Neuronal stem cell (in vitro differentiated cells): ENCODE results near the gene ALDH18A1.

ENCODE experiments used
- DNase-seq: peaks from one replicate; pipeline ENCODE4 v3.0.0-alpha.2; 2013; ENCODE audit warnings: low spot score
- H2AFZ ChIP-seq: one replicate; pipeline ENCODE4 v1.6.1; 2013; ENCODE audit warnings: mild to moderate bottlenecking, low read length, inconsistent platforms
- H2AK5ac ChIP-seq: 2 replicates; pipeline ENCODE4 v1.6.1; 2013; ENCODE audit warnings: low read depth, mild to moderate bottlenecking, inconsistent platforms, low read length, moderate library complexity, mixed read lengths
- H2BK120ac ChIP-seq: 2 replicates; pipeline ENCODE4 v1.6.1; 2013; ENCODE audit warnings: low read depth, mild to moderate bottlenecking, inconsistent platforms, low read length, moderate library complexity, mixed read lengths
- H2BK12ac ChIP-seq: one replicate; pipeline ENCODE4 v1.6.1; 2013; ENCODE audit warnings: low read length, inconsistent platforms
- H2BK15ac ChIP-seq: 2 replicates; pipeline ENCODE4 v1.6.1; 2013; ENCODE audit warnings: mild to moderate bottlenecking, low read length, inconsistent platforms, mixed read lengths
- H2BK5ac ChIP-seq: one replicate; pipeline ENCODE4 v1.6.1; 2013; ENCODE audit warnings: inconsistent platforms, mild to moderate bottlenecking, low read length, moderate library complexity
- H3K14ac ChIP-seq: one replicate; pipeline ENCODE4 v1.6.1; 2013; ENCODE audit warnings: low read length, inconsistent platforms
- H3K18ac ChIP-seq: 2 replicates; pipeline ENCODE4 v1.6.1; 2013; ENCODE audit warnings: low read length, inconsistent platforms
- H3K23ac ChIP-seq: 2 replicates; pipeline ENCODE4 v1.6.1; 2013; ENCODE audit warnings: low read depth, mild to moderate bottlenecking, mixed read lengths, low read length, inconsistent platforms; ENCODE audit not compliant: poor library complexity
- H3K27ac ChIP-seq: replicated peaks from 3 replicates; pipeline ENCODE4 v1.5.1; 2013; ENCODE audit warnings: low read length, inconsistent platforms
- H3K27me3 ChIP-seq, 3 experiments: 2 replicates each; pipeline ENCODE4 v1.6.1; 2013; ENCODE audit warnings: low read length in 3 of 3, mild to moderate bottlenecking in 2 of 3, inconsistent platforms in 1 of 3, low read depth in 1 of 3, mixed read lengths in 1 of 3, moderate library complexity in 1 of 3; ENCODE audit not compliant: control insufficient read depth in 3 of 3, insufficient read depth in 3 of 3
- H3K36me3 ChIP-seq, 2 donors: replicated peaks in 1 of 2; 2 replicates each; pipeline ENCODE4 v1.6.1; 2013; ENCODE audit warnings: low read length in 2 of 2; ENCODE audit not compliant: control insufficient read depth in 2 of 2, insufficient read depth in 2 of 2
- H3K4ac ChIP-seq: 2 replicates; pipeline ENCODE4 v1.6.1; 2013; ENCODE audit warnings: inconsistent platforms, mild to moderate bottlenecking, low read length, moderate library complexity
- H3K4me1 ChIP-seq, 2 donors: 1 replicate in 1 of 2; 2 replicates in 1 of 2; pipeline ENCODE4 v1.6.1; 2013; ENCODE audit warnings: low read length in 2 of 2, low read depth in 1 of 2; ENCODE audit not compliant: control insufficient read depth in 2 of 2, insufficient read depth in 1 of 2
- H3K4me2 ChIP-seq: one replicate; pipeline ENCODE4 v1.6.1; 2013; ENCODE audit warnings: mild to moderate bottlenecking, low read length, inconsistent platforms; ENCODE audit not compliant: insufficient read depth, poor library complexity, severe bottlenecking
- H3K4me3 ChIP-seq, 2 donors: 2 replicates each; pipeline ENCODE4 v1.5.1; 2013; ENCODE audit warnings: low read length in 2 of 2, mild to moderate bottlenecking in 2 of 2, inconsistent platforms in 1 of 2, moderate library complexity in 1 of 2
- H3K79me1 ChIP-seq: one replicate; pipeline ENCODE4 v1.6.1; 2013; ENCODE audit warnings: low read depth, mild to moderate bottlenecking, inconsistent platforms, low read length, moderate library complexity
- H3K9ac ChIP-seq: one replicate; pipeline ENCODE4 v1.6.1; 2013; ENCODE audit warnings: mild to moderate bottlenecking, low read depth, low read length, inconsistent platforms; ENCODE audit not compliant: poor library complexity
- H3K9me3 ChIP-seq, 2 donors: replicated peaks in 1 of 2; 2 replicates each; pipeline versions ENCODE3 to v1.6.1; 2013; ENCODE audit warnings: low read length in 2 of 2, mild to moderate bottlenecking in 2 of 2, inconsistent platforms in 1 of 2, low read depth in 1 of 2, mixed read lengths in 1 of 2, moderate library complexity in 1 of 2; ENCODE audit not compliant: control insufficient read depth in 2 of 2, insufficient read depth in 1 of 2
- H4K8ac ChIP-seq: one replicate; pipeline ENCODE4 v1.6.1; 2013; ENCODE audit warnings: low read depth, mild to moderate bottlenecking, inconsistent platforms, low read length, moderate library complexity
- H4K91ac ChIP-seq: one replicate; pipeline ENCODE4 v1.6.1; 2013; ENCODE audit warnings: low read length, low read depth, mild to moderate bottlenecking, inconsistent platforms; ENCODE audit not compliant: poor library complexity
- WGBS, 2 donors: extraction: QIAGEN DNeasy Blood & Tissue Kit; methylation state at CpG; one replicate each; pipeline ENCODE4 v1.1.7; 2013; ENCODE audit warnings: missing lambda C conversion rate in 2 of 2, mixed read lengths in 1 of 2; ENCODE audit not compliant: insufficient read length in 2 of 2, insufficient replicate concordance in 1 of 2; ENCODE audit errors: extremely low coverage in 2 of 2; 5-methylcytosine and 5-hydroxymethylcytosine counted together

ALDH18A1 gene

DNA sequence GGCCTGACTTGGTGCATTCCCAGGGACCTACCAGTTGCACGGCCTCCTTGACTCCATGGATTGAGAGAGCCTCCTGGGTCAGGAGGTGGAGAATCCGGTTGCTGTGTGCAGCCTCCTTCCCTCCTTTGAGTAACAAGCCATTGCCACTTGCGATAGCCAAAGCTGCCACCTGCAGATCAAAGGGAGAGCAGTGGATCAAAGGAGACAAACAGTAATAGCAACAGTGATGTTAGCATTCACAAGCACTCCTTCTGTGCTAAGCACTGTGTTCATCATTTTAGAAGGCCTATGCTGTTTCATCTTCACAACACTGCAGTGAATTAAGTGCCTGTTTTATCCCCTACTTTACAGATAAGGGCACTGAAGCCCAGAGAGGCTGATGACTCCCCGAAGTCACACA, 40.1 kb downstream of the ALDH18A1 start:
- H2BK15ac ChIP-seq = no peak overlapping the region
- no peak overlapping the region for H3K27ac ChIP-seq
- no peaks in the 10 kb centered on the region for H3K4me1 ChIP-seq
- no peaks in the 10 kb centered on the region for H3K79me1 ChIP-seq
- DNase-seq = no peak
- WGBS, 2 donors = no CpG with 5 or more reads among the region's 4 CpGs
- no peak overlapping the region for H2BK5ac ChIP-seq
- no peak overlapping the region for H2BK120ac ChIP-seq
- H2BK12ac ChIP-seq = no peak overlapping the region
- H3K9me3 ChIP-seq = peaks cover under 1 to 2% of the 10 kb centered on the region in 2 donors
- no peak overlapping the region for H3K4ac ChIP-seq
- no peak overlapping the region for H4K8ac ChIP-seq
- H3K36me3 ChIP-seq = peaks cover 48 to 88% of the 10 kb centered on the region in 2 donors
- no peak overlapping the region for H3K4me2 ChIP-seq
- H2AFZ ChIP-seq = no peak overlapping the region
- no peak overlapping the region for H3K14ac ChIP-seq
- H3K18ac ChIP-seq = no peak overlapping the region
- no peaks in the 10 kb centered on the region for H3K27me3 ChIP-seq
- H2AK5ac ChIP-seq = no peak overlapping the region
- H3K23ac ChIP-seq = no peak overlapping the region
- H3K4me3 ChIP-seq = no peak overlapping the region
- no peak overlapping the region for H3K9ac ChIP-seq
- no peak overlapping the region for H4K91ac ChIP-seq

DNA sequence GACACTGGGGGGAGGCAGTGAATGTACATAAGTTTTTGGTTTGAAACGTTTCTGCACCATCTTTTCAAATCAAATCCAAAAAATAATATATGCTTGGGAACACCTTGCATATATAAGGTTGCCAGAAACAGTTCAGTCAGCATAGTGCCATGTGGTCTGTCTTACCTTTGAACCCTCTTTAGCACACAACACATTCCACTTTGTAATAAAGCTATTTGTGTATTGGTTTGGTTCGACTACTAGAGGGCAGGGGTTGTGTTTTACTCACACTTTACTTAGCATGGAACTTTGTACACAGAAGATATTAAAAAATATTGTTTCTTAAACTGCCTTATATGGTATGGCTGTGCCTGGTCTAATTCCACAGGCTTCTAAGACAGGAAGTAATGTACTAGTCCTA, 43.2 kb downstream of the ALDH18A1 start:
- Histone ChIP-seq H3K23ac (no peak overlapping the region), H3K27ac (no peak overlapping the region), H3K4me1 (no peaks in the 10 kb centered on the region), H4K91ac (no peak overlapping the region), H2AK5ac (no peak overlapping the region), H3K14ac (no peak overlapping the region), H3K27me3 (no peaks in the 10 kb centered on the region), H2BK5ac (no peak overlapping the region), H3K4me2 (no peak overlapping the region), H2BK15ac (no peak overlapping the region), H2BK12ac (no peak overlapping the region), H3K9me3 (no peaks in the 10 kb centered on the region), H2AFZ (no peak overlapping the region), H3K4me3 (no peak overlapping the region), H3K36me3 (peaks cover 56 to 97% of the 10 kb centered on the region in 2 donors), H2BK120ac (no peak overlapping the region), H3K4ac (no peak overlapping the region), H3K79me1 (no peaks in the 10 kb centered on the region), H4K8ac (no peak overlapping the region), H3K9ac (no peak overlapping the region), H3K18ac (no peak overlapping the region)
- WGBS, 2 donors = no CpG with 5 or more reads among the region's 2 CpGs
- DNase-seq = no peak

DNA sequence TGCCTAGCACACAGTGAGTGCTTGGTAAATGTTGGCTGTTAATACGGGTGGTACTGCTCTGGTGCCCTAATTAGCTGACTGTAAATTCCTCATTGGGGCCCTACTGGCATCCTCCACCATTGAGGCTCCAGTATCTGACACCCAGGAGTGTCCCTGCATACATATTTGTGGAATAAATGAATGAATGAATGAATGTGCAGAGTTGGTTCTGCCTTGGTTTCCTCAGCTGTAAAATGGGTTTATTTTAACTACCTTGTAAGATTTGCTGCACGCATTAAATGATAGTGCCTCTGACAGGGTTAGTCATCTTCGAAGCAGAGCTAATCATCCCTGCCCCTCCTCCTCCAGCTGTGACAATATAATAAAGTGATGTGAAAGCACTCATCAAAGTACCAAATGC, 45.8 kb downstream of the ALDH18A1 start:
- Histone ChIP-seq H2BK5ac (no peak overlapping the region), H3K4me1 (no peaks in the 10 kb centered on the region), H3K36me3 (peaks cover 50 to 98% of the 10 kb centered on the region in 2 donors), H3K18ac (no peak overlapping the region), H2BK12ac (no peak overlapping the region), H3K9ac (no peak overlapping the region), H3K4me2 (no peak overlapping the region), H2AK5ac (no peak overlapping the region), H3K27ac (no peak overlapping the region), H3K27me3 (no peaks in the 10 kb centered on the region), H3K4ac (no peak overlapping the region), H4K8ac (no peak overlapping the region), H3K14ac (no peak overlapping the region), H3K79me1 (no peaks in the 10 kb centered on the region), H3K4me3 (no peak overlapping the region), H4K91ac (no peak overlapping the region), H3K9me3 (no peaks in the 10 kb centered on the region), H2BK120ac (no peak overlapping the region), H3K23ac (no peak overlapping the region), H2BK15ac (no peak overlapping the region), H2AFZ (no peak overlapping the region)
- WGBS, 2 donors = no CpG with 5 or more reads among the region's 3 CpGs
- DNase-seq = no peak

GRCh38 chr10:95606922-95607321, 49.6 kb downstream of the ALDH18A1 start:
- no peaks in the 10 kb centered on the region for H3K79me1 ChIP-seq
- H2AFZ ChIP-seq = no peak overlapping the region
- no peak overlapping the region for H2BK15ac ChIP-seq
- H3K4ac ChIP-seq = no peak overlapping the region
- H3K4me1 ChIP-seq = peaks cover 0 to 10% of the 10 kb centered on the region in 2 donors
- H4K8ac ChIP-seq = no peak overlapping the region
- H3K27ac ChIP-seq = no peak overlapping the region
- peaks cover 34 to 71% of the 10 kb centered on the region in 2 donors for H3K36me3 ChIP-seq
- H3K4me3 ChIP-seq = no peak overlapping the region
- H3K9ac ChIP-seq = no peak overlapping the region
- no peaks in the 10 kb centered on the region for H3K27me3 ChIP-seq
- no peak overlapping the region for H3K14ac ChIP-seq
- no peak overlapping the region for H2AK5ac ChIP-seq
- no peaks in the 10 kb centered on the region for H3K9me3 ChIP-seq
- H4K91ac ChIP-seq = no peak overlapping the region
- H3K23ac ChIP-seq = no peak overlapping the region
- DNase-seq = no peak
- H3K18ac ChIP-seq = no peak overlapping the region
- no peak overlapping the region for H2BK120ac ChIP-seq
- WGBS, 2 donors = no CpG with 5 or more reads among the region's 3 CpGs
- H2BK12ac ChIP-seq = no peak overlapping the region
- H2BK5ac ChIP-seq = no peak overlapping the region
- no peak overlapping the region for H3K4me2 ChIP-seq
